HCT116 (cell line): ENCODE results near the gene KYNU.

Experiments
- CTCF ChIP-seq, 3 experiments: fragments of 200-600 bp in 1 of 3; sonication (generic) in 1 of 3; IDR thresholded peaks in 2 of 3; conservative IDR thresholded peaks in 1 of 3; 2 replicates each; pipeline ENCODE4 v1.5.1; 2012 to 2017; ENCODE audit warnings: low read depth in 2 of 3, low read length in 2 of 3, antibody characterized with exemption in 1 of 3, borderline replicate concordance in 1 of 3, control low read depth in 1 of 3, mild to moderate bottlenecking in 1 of 3, mixed read lengths in 1 of 3, mixed run types in 1 of 3, moderate library complexity in 1 of 3; ENCODE audit not compliant: insufficient read depth in 1 of 3
- EGR1 ChIP-seq: IDR thresholded peaks from 2 replicates; pipeline ENCODE4 v1.6.1; 2012; ENCODE audit warnings: low read depth
- EZH2phosphoT487 ChIP-seq: fragments of 200-600 bp; IDR thresholded peaks from 2 replicates; pipeline ENCODE4 v1.6.1; 2018; ENCODE audit warnings: antibody characterized with exemption, borderline replicate concordance
- FOSL1 ChIP-seq: IDR thresholded peaks from 2 replicates; pipeline ENCODE4 v1.6.1; 2012; ENCODE audit warnings: low read depth
- POLR2AphosphoS5 ChIP-seq: IDR thresholded peaks from 2 replicates; pipeline ENCODE4 v1.6.1; 2011; ENCODE audit warnings: mild to moderate bottlenecking, low read depth, low read length, moderate library complexity
- RAD21 ChIP-seq: IDR thresholded peaks from 2 replicates; pipeline ENCODE4 v1.6.1; 2012; ENCODE audit warnings: low read depth, mild to moderate bottlenecking
- SIN3A ChIP-seq: IDR thresholded peaks from 2 replicates; pipeline ENCODE4 v1.6.1; 2012; ENCODE audit warnings: low read depth
- SP1 ChIP-seq: IDR thresholded peaks from 2 replicates; pipeline ENCODE4 v1.6.1; 2012; ENCODE audit warnings: low read depth
- TCF7L2 ChIP-seq: IDR thresholded peaks from 2 replicates; pipeline ENCODE4 v1.7.0; 2011; ENCODE audit warnings: borderline replicate concordance, inconsistent platforms; ENCODE audit not compliant: insufficient read depth, insufficient read length; ENCODE audit errors: extremely low read depth
- YY1 ChIP-seq: IDR thresholded peaks from 2 replicates; pipeline ENCODE4 v1.6.1; 2011; ENCODE audit warnings: low read length, low read depth, moderate library complexity, mild to moderate bottlenecking; ENCODE audit not compliant: insufficient replicate concordance; ENCODE audit errors: extremely low read depth
- ZBTB33 ChIP-seq: IDR thresholded peaks from 2 replicates; pipeline ENCODE4 v1.6.1; 2011; ENCODE audit warnings: mild to moderate bottlenecking, low read length, moderate library complexity; ENCODE audit not compliant: insufficient replicate concordance; ENCODE audit errors: extremely low read depth

- no peak for TF ChIP-seq CTCF (IDR thresholded peaks at IDR 0.05 in 2 of 3, conservative IDR thresholded peaks at IDR 0.05 in 1 of 3; ENCODE audit: borderline replicate concordance in 1 of 3, insufficient read depth in 1 of 3, low read depth in 2 of 3, low read length in 2 of 3)
- no peak for TF ChIP-seq EZH2phosphoT487
- TF ChIP-seq POLR2AphosphoS5, result no peak
- TF ChIP-seq YY1, result no peak
- TF ChIP-seq SIN3A, result no peak
- TF ChIP-seq ZBTB33, result no peak
- no peak for TF ChIP-seq TCF7L2
- TF ChIP-seq EGR1, result no peak
- TF ChIP-seq SP1, result no peak
- TF ChIP-seq RAD21, result no peak
- no peak for TF ChIP-seq FOSL1
Observed at GRCh38 chr2:142992840-142993239, 115.4 kb downstream of the KYNU start.
